ENCODE results near the gene NTM.

Gene NTM

GRCh38 chr11:131771471-131771870, 401.1 kb downstream of the NTM start:
- intact Hi-C loops (cut with micrococcal nuclease): no loop called here
- H3K36me3 Mint-ChIP-seq (ENCODE audit: low read depth): no peaks in the 10 kb centered on the region
- no peak overlapping the region for H3K27ac Mint-ChIP-seq
- peaks cover 7% of the 10 kb centered on the region for H3K4me1 Mint-ChIP-seq (ENCODE audit: low read depth)
- H3K27me3 Mint-ChIP-seq: peaks cover 3% of the 10 kb centered on the region
- H3K4me3 Mint-ChIP-seq: no peak overlapping the region
- no peaks in the 10 kb centered on the region for H3K9me3 Mint-ChIP-seq

- no peaks in the 10 kb centered on the region for H3K36me3 Mint-ChIP-seq (ENCODE audit: low read depth)
- no peak overlapping the region for H3K27ac Mint-ChIP-seq
- peaks cover 3% of the 10 kb centered on the region for H3K27me3 Mint-ChIP-seq
- intact Hi-C loops (cut with micrococcal nuclease): no loop called here
- H3K9me3 Mint-ChIP-seq: no peaks in the 10 kb centered on the region
- peaks cover 7% of the 10 kb centered on the region for H3K4me1 Mint-ChIP-seq (ENCODE audit: low read depth)
- no peak overlapping the region for H3K4me3 Mint-ChIP-seq
These were observed 403.2 kb downstream of the NTM start for GRCh38 chr11:131773626-131774025.

GRCh38 chr11:131776211-131776610, 405.8 kb downstream of the NTM start:
- Mint-ChIP-seq H3K9me3 (no peaks in the 10 kb centered on the region), H3K4me1 (ENCODE audit: low read depth) (no peaks in the 10 kb centered on the region)

GRCh38 chr11:131785801-131786200, 415.4 kb downstream of the NTM start:
- no peaks in the 10 kb centered on the region for H3K36me3 Mint-ChIP-seq (ENCODE audit: low read depth)
- no peak overlapping the region for H3K27ac Mint-ChIP-seq
- no peaks in the 10 kb centered on the region for H3K9me3 Mint-ChIP-seq
- intact Hi-C loops (cut with micrococcal nuclease): no loop called here
- peaks cover 13% of the 10 kb centered on the region for H3K27me3 Mint-ChIP-seq
- H3K4me1 Mint-ChIP-seq (ENCODE audit: low read depth): no peaks in the 10 kb centered on the region
- H3K4me3 Mint-ChIP-seq: no peak overlapping the region

More at GRCh38 chr11:131776211-131776610, 405.8 kb downstream of the NTM start:
- peaks cover 3% of the 10 kb centered on the region for H3K27me3 Mint-ChIP-seq
- H3K36me3 Mint-ChIP-seq (ENCODE audit: low read depth): no peaks in the 10 kb centered on the region
- intact Hi-C loops (cut with micrococcal nuclease): no loop called here
- H3K27ac Mint-ChIP-seq: no peak overlapping the region
- no peak overlapping the region for H3K4me3 Mint-ChIP-seq

- H3K4me1 Mint-ChIP-seq (ENCODE audit: low read depth): no peaks in the 10 kb centered on the region
- H3K27ac Mint-ChIP-seq: no peak overlapping the region
- H3K4me3 Mint-ChIP-seq: no peak overlapping the region
- H3K27me3 Mint-ChIP-seq: peaks cover 9% of the 10 kb centered on the region
- intact Hi-C loops (cut with micrococcal nuclease): no loop called here
- H3K36me3 Mint-ChIP-seq (ENCODE audit: low read depth): no peaks in the 10 kb centered on the region
- no peaks in the 10 kb centered on the region for H3K9me3 Mint-ChIP-seq
These were observed 416.7 kb downstream of the NTM start for GRCh38 chr11:131787119-131787518.

GRCh38 chr11:131790586-131790985, 420.2 kb downstream of the NTM start:
- H3K27ac Mint-ChIP-seq: no peak overlapping the region
- intact Hi-C loops (cut with micrococcal nuclease): no loop called here
- peaks cover 7% of the 10 kb centered on the region for H3K27me3 Mint-ChIP-seq
- no peak overlapping the region for H3K4me3 Mint-ChIP-seq
- no peaks in the 10 kb centered on the region for H3K9me3 Mint-ChIP-seq
- no peaks in the 10 kb centered on the region for H3K36me3 Mint-ChIP-seq (ENCODE audit: low read depth)
- no peaks in the 10 kb centered on the region for H3K4me1 Mint-ChIP-seq (ENCODE audit: low read depth)

- peaks cover 9% of the 10 kb centered on the region for H3K27me3 Mint-ChIP-seq
- H3K27ac Mint-ChIP-seq: no peak overlapping the region
- no peaks in the 10 kb centered on the region for H3K4me1 Mint-ChIP-seq (ENCODE audit: low read depth)
- H3K4me3 Mint-ChIP-seq: no peak overlapping the region
- no peaks in the 10 kb centered on the region for H3K9me3 Mint-ChIP-seq
- no peaks in the 10 kb centered on the region for H3K36me3 Mint-ChIP-seq (ENCODE audit: low read depth)
- intact Hi-C loops (cut with micrococcal nuclease): no loop called here
These were observed 421.8 kb downstream of the NTM start for GRCh38 chr11:131792243-131792642.

- H3K36me3 Mint-ChIP-seq (ENCODE audit: low read depth): no peaks in the 10 kb centered on the region
- H3K27ac Mint-ChIP-seq: no peak overlapping the region
- H3K27me3 Mint-ChIP-seq: peaks cover 2% of the 10 kb centered on the region
- intact Hi-C loops (cut with micrococcal nuclease): no loop called here
- H3K4me3 Mint-ChIP-seq: no peak overlapping the region
- H3K9me3 Mint-ChIP-seq: no peaks in the 10 kb centered on the region
- no peaks in the 10 kb centered on the region for H3K4me1 Mint-ChIP-seq (ENCODE audit: low read depth)
These were observed 425.7 kb downstream of the NTM start for GRCh38 chr11:131796089-131796488.

- intact Hi-C loops (cut with micrococcal nuclease): no loop called here
- no peaks in the 10 kb centered on the region for H3K9me3 Mint-ChIP-seq
- no peak overlapping the region for H3K27ac Mint-ChIP-seq
These were observed 426.1 kb downstream of the NTM start for GRCh38 chr11:131796541-131796940.

GRCh38 chr11:131800452-131800851, 430.0 kb downstream of the NTM start:
- Mint-ChIP-seq H3K4me1 (ENCODE audit: low read depth) (no peaks in the 10 kb centered on the region), H3K27ac (no peak overlapping the region), H3K9me3 (no peaks in the 10 kb centered on the region), H3K27me3 (peaks cover 10% of the 10 kb centered on the region), H3K4me3 (no peak overlapping the region), H3K36me3 (ENCODE audit: low read depth) (no peaks in the 10 kb centered on the region)
- intact Hi-C loops (cut with micrococcal nuclease): no loop called here

More at GRCh38 chr11:131796541-131796940, 426.1 kb downstream of the NTM start:
- H3K4me1 Mint-ChIP-seq (ENCODE audit: low read depth): no peaks in the 10 kb centered on the region
- peaks cover 2% of the 10 kb centered on the region for H3K27me3 Mint-ChIP-seq
- no peak overlapping the region for H3K4me3 Mint-ChIP-seq
- H3K36me3 Mint-ChIP-seq (ENCODE audit: low read depth): no peaks in the 10 kb centered on the region

- intact Hi-C loops (cut with micrococcal nuclease): no loop called here
- no peaks in the 10 kb centered on the region for H3K4me1 Mint-ChIP-seq (ENCODE audit: low read depth)
- no peak overlapping the region for H3K27ac Mint-ChIP-seq
- H3K9me3 Mint-ChIP-seq: no peaks in the 10 kb centered on the region
- H3K27me3 Mint-ChIP-seq: peaks cover 8% of the 10 kb centered on the region
- H3K4me3 Mint-ChIP-seq: no peak overlapping the region
- H3K36me3 Mint-ChIP-seq (ENCODE audit: low read depth): no peaks in the 10 kb centered on the region
These were observed 432.2 kb downstream of the NTM start for GRCh38 chr11:131802440-131803115.

- no peaks in the 10 kb centered on the region for H3K4me1 Mint-ChIP-seq (ENCODE audit: low read depth)
- H3K27me3 Mint-ChIP-seq: peaks cover 9% of the 10 kb centered on the region
- no peaks in the 10 kb centered on the region for H3K9me3 Mint-ChIP-seq
- intact Hi-C loops (cut with micrococcal nuclease): no loop called here
- no peak overlapping the region for H3K27ac Mint-ChIP-seq
- no peaks in the 10 kb centered on the region for H3K36me3 Mint-ChIP-seq (ENCODE audit: low read depth)
- H3K4me3 Mint-ChIP-seq: no peak overlapping the region
These were observed 437.5 kb downstream of the NTM start for GRCh38 chr11:131807876-131808275.

- intact Hi-C loops (cut with micrococcal nuclease): no loop called here
These were observed 438.1 kb downstream of the NTM start for GRCh38 chr11:131808470-131808869.

GRCh38 chr11:131809203-131809918, 438.9 kb downstream of the NTM start:
- Mint-ChIP-seq H3K27ac (no peak overlapping the region), H3K4me1 (ENCODE audit: low read depth) (peaks cover 4% of the 10 kb centered on the region), H3K9me3 (no peaks in the 10 kb centered on the region), H3K36me3 (ENCODE audit: low read depth) (no peaks in the 10 kb centered on the region), H3K4me3 (no peak overlapping the region), H3K27me3 (peaks cover 4% of the 10 kb centered on the region)
- intact Hi-C loops (cut with micrococcal nuclease): no loop called here

More at GRCh38 chr11:131808470-131808869, 438.1 kb downstream of the NTM start:
- Mint-ChIP-seq H3K4me3 (no peak overlapping the region), H3K27ac (no peak overlapping the region), H3K9me3 (no peaks in the 10 kb centered on the region), H3K4me1 (ENCODE audit: low read depth) (no peaks in the 10 kb centered on the region), H3K27me3 (peaks cover 8% of the 10 kb centered on the region), H3K36me3 (ENCODE audit: low read depth) (no peaks in the 10 kb centered on the region)
